GM08714 (cell line): ENCODE results near the gene ZSCAN5C.
"Not testable (repeated sequence)": the region's sequence is repeated elsewhere in the genome, so short reads cannot be mapped to it uniquely, and the experiment has no call there.

Experiments
- H3K4me3 ChIP-seq: fragments of 200-500 bp; sonication (Bioruptor generic); 2 replicates; pipeline ENCODE4 v1.5.1; 2014; ENCODE audit warnings: mild to moderate bottlenecking, low read length, inconsistent platforms
- ZNF274 ChIP-seq: IDR thresholded peaks from 2 replicates; pipeline ENCODE4 v1.6.1; 2012; ENCODE audit warnings: mild to moderate bottlenecking, low read depth, low read length

ZSCAN5C gene

GRCh38 chr19:56201973-56202372 is at the start of gene ZSCAN5C:
TSS of gene ZSCAN5C (plus strand) at chr19:56202273. CDS start at chr19:56205914, 3,641 bp downstream.
- H3K4me3 ChIP-seq, result no peak within 1 kb of the TSS
- no peak for TF ChIP-seq ZNF274

GRCh38 chr19:56152644-56153043 is 49.4 kb upstream of the ZSCAN5C start:
- no peak for TF ChIP-seq ZNF274
- no peak overlapping the region for H3K4me3 ChIP-seq

GRCh38 chr19:56153507-56153906 is 48.6 kb upstream of the ZSCAN5C start:
- no peak for TF ChIP-seq ZNF274
- no peak overlapping the region for H3K4me3 ChIP-seq

- no peak for TF ChIP-seq ZNF274
- H3K4me3 ChIP-seq, result no peak overlapping the region
These were observed 46.9 kb upstream of the ZSCAN5C start for GRCh38 chr19:56155124-56155687.

GRCh38 chr19:56156768-56157167 is 45.3 kb upstream of the ZSCAN5C start:
- TF ChIP-seq ZNF274, result no peak
- H3K4me3 ChIP-seq, result no peak overlapping the region

- TF ChIP-seq ZNF274, result no peak
- H3K4me3 ChIP-seq, result no peak overlapping the region
These were observed 43.8 kb upstream of the ZSCAN5C start for GRCh38 chr19:56158170-56158757.

GRCh38 chr19:56159009-56159559 is 43.0 kb upstream of the ZSCAN5C start:
- TF ChIP-seq ZNF274, result no peak
- H3K4me3 ChIP-seq, result no peak overlapping the region

GRCh38 chr19:56159622-56160271 is 42.3 kb upstream of the ZSCAN5C start:
- no peak for TF ChIP-seq ZNF274
- no peak overlapping the region for H3K4me3 ChIP-seq

GRCh38 chr19:56161534-56161933 is 40.5 kb upstream of the ZSCAN5C start:
- H3K4me3 ChIP-seq, result no peak overlapping the region
- no peak for TF ChIP-seq ZNF274

GRCh38 chr19:56162258-56162657 is 39.8 kb upstream of the ZSCAN5C start:
- TF ChIP-seq ZNF274, result no peak
- no peak overlapping the region for H3K4me3 ChIP-seq

GRCh38 chr19:56163097-56163496 is 39.0 kb upstream of the ZSCAN5C start:
- no peak for TF ChIP-seq ZNF274
- H3K4me3 ChIP-seq, result no peak overlapping the region

GRCh38 chr19:56167064-56167578 is 35.0 kb upstream of the ZSCAN5C start:
- no peak for TF ChIP-seq ZNF274
- no peak overlapping the region for H3K4me3 ChIP-seq

GRCh38 chr19:56170261-56170660 is 31.8 kb upstream of the ZSCAN5C start:
- TF ChIP-seq ZNF274, result no peak
- H3K4me3 ChIP-seq, result no peak overlapping the region

GRCh38 chr19:56174086-56174485 is 28.0 kb upstream of the ZSCAN5C start:
- no peak overlapping the region for H3K4me3 ChIP-seq
- TF ChIP-seq ZNF274, result no peak

- no peak for TF ChIP-seq ZNF274
These were observed 27.5 kb upstream of the ZSCAN5C start for GRCh38 chr19:56174550-56174949.

GRCh38 chr19:56175861-56176307 is 26.2 kb upstream of the ZSCAN5C start, which contains the start of gene GALP:
TSS of gene GALP (plus strand) at chr19:56176008. CDS start at chr19:56177109, 1,101 bp downstream.
- H3K4me3 ChIP-seq, result not testable (repeated sequence)

More at GRCh38 chr19:56174550-56174949, 27.5 kb upstream of the ZSCAN5C start:
- no peak overlapping the region for H3K4me3 ChIP-seq

- not testable (repeated sequence) for H3K4me3 ChIP-seq
These were observed 25.8 kb upstream of the ZSCAN5C start for GRCh38 chr19:56176310-56176709.
